Suprapubic skin (tissue), 4 donors: ENCODE measurements around the gene EPC2.
"Not testable (repeated sequence)": the region's sequence is repeated elsewhere in the genome, so short reads cannot be mapped to it uniquely, and the experiment has no call there.

Experiments
- EP300 ChIP-seq: sonication (generic); formaldehyde crosslinking; IDR thresholded peaks from one replicate; pipeline ENCODE4 v1.6.1; 2017; ENCODE audit warnings: antibody characterized with exemption
- POLR2A ChIP-seq, 2 donors: fragments of 450-650 bp; IDR thresholded peaks; one replicate each; pipeline ENCODE4 v1.6.1; 2017; ENCODE audit warnings: antibody characterized with exemption in 2 of 2, mild to moderate bottlenecking in 2 of 2, moderate library complexity in 2 of 2
- POLR2AphosphoS5 ChIP-seq, 3 donors: sonication (generic); formaldehyde crosslinking; IDR thresholded peaks; one replicate each; pipeline ENCODE4 v1.6.1; 2017; ENCODE audit warnings: antibody characterized with exemption in 3 of 3
- TF ChIP-seq, protein P1 (sequence below), 2 donors: fragments of 200-600 bp in 1 of 2; fragments of 450-650 bp in 1 of 2; sonication (generic) in 1 of 2; IDR thresholded peaks; one replicate each; pipeline ENCODE4 v1.5.1; 2016 to 2019; ENCODE audit warnings: antibody characterized with exemption in 2 of 2, mild to moderate bottlenecking in 1 of 2, moderate library complexity in 1 of 2

- not testable (repeated sequence) for TF ChIP-seq POLR2AphosphoS5 (IDR thresholded peaks at IDR 0.05); POLR2A (IDR thresholded peaks at IDR 0.05); EP300
- TF ChIP-seq, protein P1, sequence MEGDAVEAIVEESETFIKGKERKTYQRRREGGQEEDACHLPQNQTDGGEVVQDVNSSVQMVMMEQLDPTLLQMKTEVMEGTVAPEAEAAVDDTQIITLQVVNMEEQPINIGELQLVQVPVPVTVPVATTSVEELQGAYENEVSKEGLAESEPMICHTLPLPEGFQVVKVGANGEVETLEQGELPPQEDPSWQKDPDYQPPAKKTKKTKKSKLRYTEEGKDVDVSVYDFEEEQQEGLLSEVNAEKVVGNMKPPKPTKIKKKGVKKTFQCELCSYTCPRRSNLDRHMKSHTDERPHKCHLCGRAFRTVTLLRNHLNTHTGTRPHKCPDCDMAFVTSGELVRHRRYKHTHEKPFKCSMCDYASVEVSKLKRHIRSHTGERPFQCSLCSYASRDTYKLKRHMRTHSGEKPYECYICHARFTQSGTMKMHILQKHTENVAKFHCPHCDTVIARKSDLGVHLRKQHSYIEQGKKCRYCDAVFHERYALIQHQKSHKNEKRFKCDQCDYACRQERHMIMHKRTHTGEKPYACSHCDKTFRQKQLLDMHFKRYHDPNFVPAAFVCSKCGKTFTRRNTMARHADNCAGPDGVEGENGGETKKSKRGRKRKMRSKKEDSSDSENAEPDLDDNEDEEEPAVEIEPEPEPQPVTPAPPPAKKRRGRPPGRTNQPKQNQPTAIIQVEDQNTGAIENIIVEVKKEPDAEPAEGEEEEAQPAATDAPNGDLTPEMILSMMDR (IDR thresholded peaks at IDR 0.05) = not testable (repeated sequence)
Measured at GRCh38 chr2:148688011-148688410, 43.5 kb downstream of the EPC2 start.
